Smooth muscle cell (in vitro differentiated cells): Measurements from ENCODE around the gene POLDIP2. TPM values are rescaled to one million over a fixed set of nuclear protein-coding genes. Genes with fewer than 3 reads are reported as not detected.
"Not testable (repeated sequence)": the region's sequence is repeated elsewhere in the genome, so short reads cannot be mapped to it uniquely, and the experiment has no call there.

ENCODE experiments used
- DNase-seq: peaks from one replicate; lab custom pipeline; 2025; ENCODE audit not compliant: unreplicated experiment; lab: John Stamatoyannopoulos, UW
- H2AFZ ChIP-seq: fragments of 200-600 bp; sonication (generic); 2 replicates; pipeline ENCODE4 v1.6.0; 2016; ENCODE audit warnings: antibody characterized with exemption, low read depth, mild to moderate bottlenecking
- H3F3A ChIP-seq: fragments of 200-600 bp; sonication (generic); 2 replicates; pipeline ENCODE4 v1.6.0; 2017; ENCODE audit warnings: antibody characterized with exemption, low read depth
- H3K27ac ChIP-seq: fragments of 200-600 bp; sonication (generic); 2 replicates; pipeline ENCODE4 v1.5.1; 2016; ENCODE audit warnings: low read depth, mild to moderate bottlenecking
- H3K27me3 ChIP-seq: fragments of 200-600 bp; sonication (generic); 2 replicates; pipeline ENCODE4 v1.6.1; 2016; ENCODE audit warnings: low read depth, mild to moderate bottlenecking
- H3K36me3 ChIP-seq: fragments of 200-600 bp; sonication (generic); 2 replicates; pipeline ENCODE4 v1.5.1; 2016; ENCODE audit warnings: low read depth
- H3K4me1 ChIP-seq: fragments of 200-600 bp; sonication (generic); 2 replicates; pipeline ENCODE4 v1.5.1; 2016; ENCODE audit warnings: low read depth
- H3K4me2 ChIP-seq: fragments of 200-600 bp; sonication (generic); 2 replicates; pipeline ENCODE4 v1.6.0; 2016; ENCODE audit warnings: mild to moderate bottlenecking
- H3K4me3 ChIP-seq: fragments of 200-600 bp; sonication (generic); 2 replicates; pipeline ENCODE4 v1.5.1; 2016; ENCODE audit warnings: mild to moderate bottlenecking
- H3K79me2 ChIP-seq: fragments of 200-600 bp; sonication (generic); 2 replicates; pipeline ENCODE4 v1.6.0; 2016; ENCODE audit warnings: low read depth, mild to moderate bottlenecking
- H3K9ac ChIP-seq: fragments of 200-600 bp; sonication (generic); 2 replicates; pipeline ENCODE4 v1.6.0; 2016; ENCODE audit warnings: low read depth
- H3K9me3 ChIP-seq: fragments of 200-600 bp; sonication (generic); replicated peaks from 2 replicates; pipeline ENCODE4 v1.5.1; 2016; ENCODE audit warnings: low read depth
- H4K20me1 ChIP-seq: fragments of 200-600 bp; sonication (generic); 2 replicates; pipeline ENCODE4 v1.6.0; 2016; ENCODE audit warnings: low read depth
- CTCF ChIP-seq: fragments of 200-600 bp; sonication (generic); IDR thresholded peaks from 2 replicates; pipeline ENCODE4 v1.5.1; 2017; ENCODE audit warnings: borderline replicate concordance, mild to moderate bottlenecking, antibody characterized with exemption; ENCODE audit not compliant: insufficient read depth, poor library complexity, severe bottlenecking
- WGBS: methylation state at CpG from one replicate; pipeline ENCODE4 v1.1.7; 2016; ENCODE audit warnings: low lambda C conversion rate; 5-methylcytosine and 5-hydroxymethylcytosine counted together
- polyA plus RNA-seq: library from polyadenylated mRNA; unstranded; fragments of >200 nt; fragmentation: Nextera tagmentation; extraction: Ambion mirVana; gene quantifications from 2 replicates; pipeline ENCODE4 v1.2.1, GENCODE V29; 2016
- total RNA-seq: library from RNA; depleted of rRNA; stranded (reverse); fragments of >200 nt; gene quantifications from 2 replicates; pipeline ENCODE4 v1.2.3, GENCODE V29; 2014

Gene POLDIP2
- total and polyA plus RNA-seq, 2 experiments from 2014 or later: 52.6 to 83.2 TPM

- H3K36me3 ChIP-seq: no peaks in the 10 kb centered on the region
- no peak overlapping the region for H2AFZ ChIP-seq
- no peaks in the 10 kb centered on the region for H3K27me3 ChIP-seq
- peaks cover 9% of the 10 kb centered on the region for H3K4me1 ChIP-seq
- H3K27ac ChIP-seq: no peak overlapping the region
- H3K4me3 ChIP-seq: no peak overlapping the region
- no peak for TF ChIP-seq CTCF
- H3K79me2 ChIP-seq: peaks cover 30% of the 10 kb centered on the region
- no peak overlapping the region for H3K4me2 ChIP-seq
- H4K20me1 ChIP-seq: peaks cover 63% of the 10 kb centered on the region
- H3K9ac ChIP-seq: no peak overlapping the region
- H3K9me3 ChIP-seq: no peaks in the 10 kb centered on the region
- peaks cover 18% of the 10 kb centered on the region for H3F3A ChIP-seq
- DNase-seq: no peak
- 98% methylated on average over 6 of the region's 6 CpGs for WGBS
These were observed 17.0 kb downstream of the POLDIP2 start for GRCh38 chr17:28340374-28340773.

- Histone ChIP-seq H3K27ac (peak overlapping the region; percentile 97), H2AFZ (no peak overlapping the region), H3K79me2 (peaks cover 37% of the 10 kb centered on the region), H3K36me3 (no peaks in the 10 kb centered on the region), H3K9me3 (no peaks in the 10 kb centered on the region), H3K4me2 (peak overlapping the region; percentile 90), H4K20me1 (peaks cover 57% of the 10 kb centered on the region), H3K4me3 (no peak overlapping the region), H3F3A (peaks cover 18% of the 10 kb centered on the region), H3K9ac (peak overlapping the region; percentile 37), H3K27me3 (no peaks in the 10 kb centered on the region), H3K4me1 (peaks cover 12% of the 10 kb centered on the region)
- no peak for TF ChIP-seq CTCF
- WGBS: 96% methylated on average over 15 of the region's 15 CpGs
- no peak for DNase-seq
These were observed 17.9 kb downstream of the POLDIP2 start for GRCh38 chr17:28339431-28339830.

DNA sequence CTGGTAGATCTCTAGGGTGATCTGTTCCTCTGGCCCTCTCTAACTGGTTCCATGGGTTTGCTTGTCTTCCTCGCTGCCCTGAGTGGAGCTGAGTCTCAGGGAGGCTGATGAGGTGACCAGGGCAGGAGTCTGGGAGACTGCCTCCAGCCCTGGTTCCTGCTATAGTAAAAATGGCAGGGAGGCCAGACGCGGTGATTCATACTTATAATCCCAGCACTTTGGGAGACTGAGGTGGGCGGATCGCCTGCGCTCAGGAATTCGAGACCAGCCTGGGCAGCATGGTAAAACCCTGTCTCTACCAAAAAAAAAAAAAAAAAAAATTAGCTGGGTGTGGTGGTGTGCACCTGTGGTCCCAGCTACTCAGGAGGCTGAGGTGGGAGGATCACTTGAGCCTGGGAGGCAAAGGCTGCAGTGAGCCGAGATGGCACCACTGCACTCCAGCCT is 18.5 kb downstream of the POLDIP2 start:
- peak overlapping the region; percentile 90 for H3K4me2 ChIP-seq
- H2AFZ ChIP-seq: not testable (repeated sequence)
- 77% methylated on average over 4 of the region's 8 CpGs for WGBS

GRCh38 chr17:28338056-28338768 is 19.1 kb downstream of the POLDIP2 start:
- WGBS: 68% methylated on average over 5 of the region's 5 CpGs
- no peak for DNase-seq

More for the DNA sequence above, 18.5 kb downstream of the POLDIP2 start:
- not testable (repeated sequence) for H3K36me3 ChIP-seq, DNase-seq, H3K27me3 ChIP-seq, H3K4me3 ChIP-seq, H3K9me3 ChIP-seq
- Histone ChIP-seq H3K79me2 (peaks cover 43% of the 10 kb centered on the region), H3K9ac (peak overlapping the region; percentile 67), H3K27ac (peak overlapping the region; percentile 97), H3K4me1 (peaks cover 17% of the 10 kb centered on the region), H4K20me1 (peaks cover 57% of the 10 kb centered on the region), H3F3A (peaks cover 18% of the 10 kb centered on the region)

More at GRCh38 chr17:28338056-28338768, 19.1 kb downstream of the POLDIP2 start:
- H3F3A ChIP-seq: peaks cover 18% of the 10 kb centered on the region
- H3K4me1 ChIP-seq: peaks cover 17% of the 10 kb centered on the region
- H3K36me3 ChIP-seq: no peaks in the 10 kb centered on the region
- H3K4me2 ChIP-seq: peak overlapping the region; percentile 90
- H3K9me3 ChIP-seq: no peaks in the 10 kb centered on the region
- H2AFZ ChIP-seq: no peak overlapping the region
- peaks cover 49% of the 10 kb centered on the region for H3K79me2 ChIP-seq
- no peak for TF ChIP-seq CTCF
- peaks cover 63% of the 10 kb centered on the region for H4K20me1 ChIP-seq
- H3K27me3 ChIP-seq: no peaks in the 10 kb centered on the region
- H3K4me3 ChIP-seq: no peak overlapping the region
- H3K9ac ChIP-seq: peak overlapping the region; percentile 67
- peak overlapping the region; percentile 97 for H3K27ac ChIP-seq
